Mesothelial cell of epicardium (in vitro differentiated cells): ENCODE data around the gene KRT34. TPM values are rescaled to one million over a fixed set of nuclear protein-coding genes. Genes with fewer than 3 reads are reported as not detected.

Experiments
- DNase-seq, 2 experiments: peaks; one replicate each; pipeline ENCODE4 v3.0.0; 2021; ENCODE audit warnings: low spot score in 2 of 2; ENCODE audit not compliant: unreplicated experiment in 2 of 2
- H3K27ac Mint-ChIP-seq: 2 replicates; pipeline ENCODE4 v1.8.0; 2021; ENCODE audit warnings: mixed read lengths
- H3K27me3 Mint-ChIP-seq: 2 replicates; pipeline ENCODE4 v1.8.0; 2021; ENCODE audit warnings: low read depth, mixed read lengths
- H3K36me3 Mint-ChIP-seq: 2 replicates; pipeline ENCODE4 v1.8.0; 2021; ENCODE audit warnings: mixed read lengths
- H3K4me1 Mint-ChIP-seq: 2 replicates; pipeline ENCODE4 v1.8.0; 2021; ENCODE audit warnings: mixed read lengths
- H3K4me3 Mint-ChIP-seq: 2 replicates; pipeline ENCODE4 v1.8.0; 2021; ENCODE audit warnings: mild to moderate bottlenecking, moderate library complexity, mixed read lengths
- H3K9me3 Mint-ChIP-seq: 2 replicates; pipeline ENCODE4 v1.8.0; 2021; ENCODE audit warnings: mixed read lengths
- total RNA-seq: library from RNA; stranded (reverse); gene quantifications from 3 replicates; pipeline ENCODE4 v1.2.1, GENCODE V29; 2021
- TF ChIP-seq, protein P1 (sequence below): fragments of 200-600 bp; sonication (generic); IDR thresholded peaks from one replicate; pipeline ENCODE4 v1.5.0; 2021; ENCODE audit warnings: antibody characterized with exemption; ENCODE audit not compliant: unreplicated experiment

Gene KRT34
- total RNA-seq, 1 donor from 2014 or later, result not detected

DNA sequence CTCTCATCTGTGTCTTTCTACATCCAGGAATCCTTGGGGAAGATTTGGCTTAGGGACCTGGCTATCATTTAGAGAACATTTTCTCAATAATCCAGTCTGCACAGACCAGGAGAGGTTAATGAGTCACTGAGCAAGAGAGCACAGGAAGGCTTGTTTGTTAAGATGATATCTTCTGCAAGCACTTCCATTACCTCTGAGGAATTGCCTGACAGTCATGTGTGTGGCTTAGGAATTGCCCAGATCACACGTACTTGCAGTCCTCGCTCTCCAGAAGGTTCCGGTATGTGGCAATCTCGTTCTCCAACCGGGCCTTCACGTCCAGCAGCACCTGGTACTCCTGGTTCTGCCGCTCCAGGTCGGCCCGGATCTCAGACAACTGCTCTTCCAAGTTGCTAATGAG lies 39.0 kb upstream of the KRT34 start:
- no peak overlapping the region for H3K4me3 Mint-ChIP-seq
- no peaks in the 10 kb centered on the region for H3K27me3 Mint-ChIP-seq
- no peaks in the 10 kb centered on the region for H3K36me3 Mint-ChIP-seq
- no peak for DNase-seq
- H3K9me3 Mint-ChIP-seq, result no peaks in the 10 kb centered on the region
- peaks cover 39% of the 10 kb centered on the region for H3K4me1 Mint-ChIP-seq
- TF ChIP-seq, protein P1, sequence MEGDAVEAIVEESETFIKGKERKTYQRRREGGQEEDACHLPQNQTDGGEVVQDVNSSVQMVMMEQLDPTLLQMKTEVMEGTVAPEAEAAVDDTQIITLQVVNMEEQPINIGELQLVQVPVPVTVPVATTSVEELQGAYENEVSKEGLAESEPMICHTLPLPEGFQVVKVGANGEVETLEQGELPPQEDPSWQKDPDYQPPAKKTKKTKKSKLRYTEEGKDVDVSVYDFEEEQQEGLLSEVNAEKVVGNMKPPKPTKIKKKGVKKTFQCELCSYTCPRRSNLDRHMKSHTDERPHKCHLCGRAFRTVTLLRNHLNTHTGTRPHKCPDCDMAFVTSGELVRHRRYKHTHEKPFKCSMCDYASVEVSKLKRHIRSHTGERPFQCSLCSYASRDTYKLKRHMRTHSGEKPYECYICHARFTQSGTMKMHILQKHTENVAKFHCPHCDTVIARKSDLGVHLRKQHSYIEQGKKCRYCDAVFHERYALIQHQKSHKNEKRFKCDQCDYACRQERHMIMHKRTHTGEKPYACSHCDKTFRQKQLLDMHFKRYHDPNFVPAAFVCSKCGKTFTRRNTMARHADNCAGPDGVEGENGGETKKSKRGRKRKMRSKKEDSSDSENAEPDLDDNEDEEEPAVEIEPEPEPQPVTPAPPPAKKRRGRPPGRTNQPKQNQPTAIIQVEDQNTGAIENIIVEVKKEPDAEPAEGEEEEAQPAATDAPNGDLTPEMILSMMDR, result no peak
- H3K27ac Mint-ChIP-seq, result peak overlapping the region; percentile 66

DNA sequence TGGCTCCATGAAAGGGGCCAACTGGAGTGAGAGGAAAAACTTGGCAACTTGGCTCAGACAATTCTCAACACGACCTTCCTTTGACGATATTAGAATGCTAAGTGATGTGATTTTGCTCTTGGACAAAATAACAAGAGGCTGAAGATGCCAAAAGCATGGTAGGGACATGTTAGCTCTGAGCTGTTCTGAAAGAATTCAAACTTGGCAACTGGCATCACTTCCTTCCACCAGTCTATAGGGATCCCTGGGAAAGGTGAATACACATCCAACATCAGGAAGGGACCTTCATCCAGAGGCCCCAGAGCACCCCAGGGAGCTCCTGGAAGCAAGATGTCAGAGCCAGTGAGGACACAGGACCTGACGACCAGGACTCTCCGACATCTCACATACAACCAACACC lies 38.0 kb upstream of the KRT34 start:
- TF ChIP-seq, protein P1, result no peak
- Mint-ChIP-seq H3K4me3 (no peak overlapping the region), H3K27me3 (no peaks in the 10 kb centered on the region), H3K4me1 (peaks cover 45% of the 10 kb centered on the region), H3K27ac (no peak overlapping the region), H3K36me3 (no peaks in the 10 kb centered on the region), H3K9me3 (no peaks in the 10 kb centered on the region)
- no peak for DNase-seq

DNA sequence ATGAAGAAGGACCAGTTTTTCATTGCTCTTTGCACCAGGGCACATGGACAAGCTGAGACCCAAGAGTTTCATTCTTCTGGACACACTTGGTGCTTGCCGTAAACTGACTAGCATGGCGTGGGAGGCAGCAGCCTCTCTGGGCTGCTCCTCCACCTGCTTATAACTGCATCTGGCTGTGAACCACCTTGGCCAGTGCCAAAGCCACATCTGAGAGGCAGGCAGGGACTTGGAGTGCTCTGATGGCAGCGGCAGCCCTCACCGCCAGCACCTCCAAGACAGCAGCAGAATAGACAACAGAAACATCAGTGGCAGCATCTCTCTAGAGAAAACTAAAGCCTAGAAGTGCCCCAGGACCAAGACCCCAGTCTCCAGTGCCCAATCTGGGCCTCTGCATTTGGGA lies 37.6 kb upstream of the KRT34 start:
- no peak for DNase-seq
- H3K27ac Mint-ChIP-seq, result no peak overlapping the region
- no peaks in the 10 kb centered on the region for H3K9me3 Mint-ChIP-seq
- no peaks in the 10 kb centered on the region for H3K27me3 Mint-ChIP-seq
- TF ChIP-seq, protein P1, result no peak
- H3K4me3 Mint-ChIP-seq, result no peak overlapping the region
- no peaks in the 10 kb centered on the region for H3K36me3 Mint-ChIP-seq
- H3K4me1 Mint-ChIP-seq, result peaks cover 45% of the 10 kb centered on the region

DNA sequence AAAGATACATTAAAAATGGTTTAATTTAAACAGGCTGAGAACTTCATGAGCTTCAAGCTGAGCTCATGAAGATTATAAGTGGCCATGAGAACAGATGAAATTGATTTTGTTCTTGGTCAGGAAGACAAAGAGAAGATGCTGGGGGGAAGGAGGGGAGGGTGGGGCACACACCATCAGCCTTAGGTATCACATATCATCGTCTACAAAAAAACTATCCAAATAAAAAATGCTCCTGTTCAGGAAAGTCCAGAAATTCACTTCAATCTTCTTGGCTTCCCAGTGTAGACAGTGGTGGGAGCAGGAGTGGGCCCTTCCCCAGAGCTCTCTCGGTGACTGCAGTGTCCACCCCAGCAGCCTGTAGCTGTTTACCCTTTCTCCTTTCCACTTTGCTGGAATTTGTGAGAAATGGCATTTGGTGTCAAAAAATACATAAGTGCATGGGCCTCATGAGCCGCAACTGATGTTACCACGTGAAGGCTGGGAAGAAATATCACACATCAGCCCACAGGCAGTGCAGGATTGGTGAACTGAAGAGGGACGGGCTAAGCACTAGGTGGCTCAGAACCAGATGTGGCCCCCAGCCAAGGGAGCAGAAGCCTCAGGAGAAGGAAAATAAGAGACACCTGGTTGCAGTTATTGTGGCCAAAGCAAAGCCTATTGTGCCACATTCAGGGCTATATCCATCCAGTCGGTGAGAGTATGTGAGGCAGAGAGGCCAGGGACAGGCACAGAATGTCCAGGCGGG lies 36.2 kb upstream of the KRT34 start:
- DNase-seq, result no peak
- Mint-ChIP-seq H3K27me3 (no peaks in the 10 kb centered on the region), H3K36me3 (no peaks in the 10 kb centered on the region), H3K4me1 (peaks cover 48% of the 10 kb centered on the region), H3K9me3 (no peaks in the 10 kb centered on the region), H3K4me3 (no peak overlapping the region), H3K27ac (peak overlapping the region; percentile 60)
- TF ChIP-seq, protein P1, result no peak

DNA sequence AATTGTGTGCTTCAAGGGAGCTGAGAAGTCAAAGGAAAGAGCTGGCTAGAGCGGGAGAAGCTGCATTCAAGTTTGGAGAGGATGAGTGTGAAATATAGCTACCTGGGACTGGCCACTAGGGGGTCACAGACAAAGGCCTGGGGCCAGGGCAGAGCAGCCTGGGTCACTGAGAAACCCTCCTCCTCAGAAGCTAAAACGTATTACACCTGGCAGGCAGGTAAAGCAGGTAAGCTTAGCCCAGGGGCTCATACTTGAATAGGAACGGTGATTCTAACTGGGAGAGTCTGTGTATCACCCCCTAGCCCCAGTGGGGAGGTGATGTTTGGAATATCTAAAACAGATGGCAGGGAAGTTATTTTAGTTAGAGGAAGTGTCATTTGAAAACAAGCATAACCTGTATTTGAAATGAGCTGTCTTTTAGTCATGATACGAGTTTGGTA lies 35.5 kb upstream of the KRT34 start:
- TF ChIP-seq, protein P1, result peak; percentile 38
- Mint-ChIP-seq H3K36me3 (no peaks in the 10 kb centered on the region), H3K27ac (peak overlapping the region; percentile 60), H3K4me1 (peaks cover 53% of the 10 kb centered on the region), H3K9me3 (no peaks in the 10 kb centered on the region), H3K27me3 (no peaks in the 10 kb centered on the region), H3K4me3 (no peak overlapping the region)
- DNase-seq, result no peak
